NCI-H446 treated with DMSO at 0.1 percent for 48 hours (cell line): ENCODE measurements around the gene IFFO2.

Experiments
- DNase-seq: peaks from one replicate; lab custom pipeline; 2025; lab: John Stamatoyannopoulos, UW

IFFO2 gene

DNA sequence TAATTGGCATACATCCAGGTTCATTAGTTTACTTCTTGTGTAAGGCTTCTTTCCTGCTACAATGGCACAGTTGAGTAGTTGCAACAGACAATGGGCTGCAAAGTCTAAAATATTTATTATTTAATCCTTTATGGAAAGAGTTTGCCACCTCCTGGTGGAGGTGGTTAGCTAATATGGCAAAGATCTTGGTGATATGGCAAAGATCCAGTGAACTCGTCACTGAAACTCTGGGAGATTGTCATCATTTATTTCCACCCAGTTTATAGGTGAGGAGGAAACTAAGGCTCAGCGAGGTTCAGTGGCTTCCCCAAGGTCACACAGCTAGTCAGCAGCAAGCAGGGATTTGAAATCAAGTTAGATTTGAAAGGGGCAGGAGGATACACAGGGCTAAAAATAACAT, 16.1 kb upstream of the IFFO2 start:
- DNase-seq, result no peak

- DNase-seq, result no peak
Measured at GRCh38 chr1:18970762-18971161, 14.3 kb upstream of the IFFO2 start.

- DNase-seq, result no peak
Measured at GRCh38 chr1:18970358-18970757, 13.9 kb upstream of the IFFO2 start.

- DNase-seq, result no peak
Measured at GRCh38 chr1:18967066-18967690, 10.7 kb upstream of the IFFO2 start.

DNA sequence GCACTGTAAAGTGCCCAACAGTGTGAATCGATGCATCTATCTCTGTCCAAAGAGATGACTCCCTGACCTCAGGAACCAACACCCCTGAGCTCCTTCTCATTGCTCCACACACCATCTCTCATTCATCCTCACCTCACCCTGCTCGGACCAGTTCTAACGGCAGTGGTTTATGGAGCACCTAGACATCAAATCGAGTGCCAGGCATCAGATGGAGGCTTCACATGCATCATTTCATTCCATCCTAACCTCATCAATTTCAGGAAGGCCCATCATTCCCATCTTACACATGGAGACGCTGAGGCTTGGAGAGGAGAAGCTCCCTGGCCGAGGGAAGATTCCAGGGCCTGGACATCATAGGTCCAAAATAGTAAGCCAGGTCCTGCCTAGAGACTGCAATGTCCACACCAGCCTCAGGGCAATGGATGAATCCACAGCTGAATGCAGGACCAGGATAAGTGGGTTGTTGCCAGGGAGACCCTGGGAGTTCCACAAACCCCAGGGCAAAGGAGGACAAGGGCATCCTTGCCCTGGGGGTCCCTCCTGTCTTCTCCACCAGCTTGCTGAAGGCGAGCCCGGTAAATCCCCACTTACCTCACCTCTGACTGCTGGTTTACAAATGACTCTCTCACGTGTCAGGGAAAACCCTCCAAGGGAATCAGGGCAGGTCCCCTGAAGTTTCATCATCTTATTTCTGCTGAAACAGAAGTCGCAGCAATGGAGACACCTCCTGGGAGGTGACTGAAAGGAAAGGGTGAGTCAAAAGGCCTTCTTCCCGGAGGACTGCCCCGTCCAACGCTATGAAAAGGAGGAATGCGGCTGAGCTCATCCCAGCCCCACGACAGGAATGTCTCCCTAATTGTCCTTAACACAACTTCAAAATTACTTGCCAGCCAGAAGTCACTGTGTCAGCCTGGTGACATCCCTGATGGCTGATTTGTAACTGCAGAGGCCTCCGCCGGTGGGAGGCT, 9.0 kb upstream of the IFFO2 start:
- no peak for DNase-seq

DNA sequence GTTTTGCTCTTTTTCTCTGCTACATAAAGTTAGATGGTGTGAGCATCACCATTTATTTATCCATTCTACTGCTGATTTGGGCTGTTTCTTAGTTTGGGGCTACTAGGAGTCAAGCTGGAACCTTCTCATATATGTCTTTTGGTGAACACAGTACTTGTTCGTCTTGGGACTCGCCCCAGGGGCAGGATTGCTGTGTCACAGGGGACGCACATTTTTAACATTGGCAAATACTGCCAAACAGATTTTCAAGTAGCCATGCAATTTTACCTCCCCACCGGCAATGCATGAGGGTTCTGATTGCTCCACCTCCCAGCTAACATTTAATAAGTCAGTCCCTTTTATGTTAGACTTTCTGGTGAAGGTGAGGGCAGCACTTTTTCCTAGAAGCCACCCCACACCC, 7.5 kb upstream of the IFFO2 start:
- DNase-seq, result no peak

- no peak for DNase-seq
Measured at GRCh38 chr1:18962855-18963737, 6.6 kb upstream of the IFFO2 start.

- DNase-seq, result no peak
Measured at GRCh38 chr1:18962121-18962721, 5.7 kb upstream of the IFFO2 start.

DNA sequence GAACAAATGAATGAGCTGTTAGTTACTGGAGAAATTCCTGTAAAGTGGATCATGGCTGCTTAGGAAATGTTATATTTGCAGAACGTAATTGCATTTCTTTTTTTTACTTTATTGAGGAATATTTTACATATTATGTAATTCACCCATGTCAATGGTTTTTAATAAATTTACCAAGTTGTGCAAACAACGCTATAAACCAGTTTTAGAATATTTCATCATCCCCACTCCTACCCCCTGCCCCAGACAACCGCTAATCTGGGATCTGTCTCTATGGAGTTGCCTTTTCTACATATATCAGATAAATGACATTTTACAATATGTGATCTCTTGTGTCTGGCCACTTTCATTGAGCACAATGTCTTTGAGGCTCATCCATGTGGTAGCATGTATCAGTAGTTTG, 4.3 kb upstream of the IFFO2 start:
- DNase-seq, result no peak

DNA sequence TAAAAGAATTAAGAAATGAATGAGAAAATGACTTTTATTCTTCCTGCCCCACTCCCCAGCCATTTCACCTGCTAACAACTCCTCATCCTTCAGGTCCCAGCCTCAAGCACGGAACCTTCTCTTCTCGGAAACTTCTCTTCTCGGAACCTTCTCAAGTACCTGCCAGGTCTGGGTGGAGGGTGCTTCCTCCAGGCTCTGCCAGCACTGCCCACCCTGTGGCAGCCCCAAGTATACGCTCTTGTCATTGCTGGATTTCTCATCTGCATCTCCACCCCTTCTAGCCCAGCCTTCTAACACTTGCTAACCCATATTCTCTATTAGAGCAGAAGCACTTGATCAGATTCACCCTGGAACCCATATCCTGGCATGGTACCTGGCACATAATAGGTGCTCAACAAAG, 3.9 kb upstream of the IFFO2 start:
- no peak for DNase-seq

GRCh38 chr1:18959591-18959990, 3.1 kb upstream of the IFFO2 start:
- no peak for DNase-seq

GRCh38 chr1:18957532-18958300, 1.2 kb upstream of the IFFO2 start:
- no peak for DNase-seq

GRCh38 chr1:18957136-18957521, 653 bp upstream of the IFFO2 start:
- DNase-seq, result no peak

DNA sequence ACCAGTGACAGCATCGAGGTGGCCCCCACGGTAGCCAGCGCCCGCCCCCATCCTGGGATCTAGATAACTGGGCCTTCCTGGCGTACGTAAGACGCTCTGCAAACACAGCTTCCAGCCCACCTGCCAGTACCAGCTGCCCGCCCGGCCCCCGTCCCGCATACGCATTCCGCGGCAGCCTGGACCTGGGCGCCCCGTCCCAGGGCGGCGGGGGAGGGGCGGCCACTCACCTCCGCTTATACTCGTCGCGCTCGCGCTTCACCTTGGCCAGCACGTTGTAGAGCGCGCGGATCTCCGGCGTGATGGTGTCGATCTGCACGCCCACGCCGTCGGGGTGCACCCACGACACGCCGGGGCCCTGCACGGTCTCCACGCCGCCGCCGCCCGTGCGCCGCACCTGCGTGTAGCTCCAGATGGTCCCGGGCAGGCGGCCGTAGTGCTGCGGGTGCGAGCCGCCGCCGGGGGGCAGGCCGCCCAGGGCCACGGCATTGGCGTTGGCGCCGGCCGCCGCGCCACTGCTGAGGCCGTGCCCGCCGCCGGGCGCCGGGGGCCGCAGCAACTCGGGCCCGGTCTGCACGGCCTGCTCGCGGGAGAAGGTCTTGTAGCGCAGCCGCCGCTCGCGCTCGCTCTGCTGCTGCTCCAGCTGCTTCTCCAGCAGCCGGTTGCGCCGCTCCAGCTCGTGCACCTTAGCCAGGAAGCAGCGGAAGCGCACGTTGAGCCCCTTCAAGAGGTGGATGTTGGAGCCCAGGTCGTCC, 859 bp downstream of the IFFO2 start:
- no peak for DNase-seq

- DNase-seq, result no peak
Measured at GRCh38 chr1:18955131-18955440, 1.4 kb downstream of the IFFO2 start.

GRCh38 chr1:18954270-18955071, 2.0 kb downstream of the IFFO2 start:
- no peak for DNase-seq

DNA sequence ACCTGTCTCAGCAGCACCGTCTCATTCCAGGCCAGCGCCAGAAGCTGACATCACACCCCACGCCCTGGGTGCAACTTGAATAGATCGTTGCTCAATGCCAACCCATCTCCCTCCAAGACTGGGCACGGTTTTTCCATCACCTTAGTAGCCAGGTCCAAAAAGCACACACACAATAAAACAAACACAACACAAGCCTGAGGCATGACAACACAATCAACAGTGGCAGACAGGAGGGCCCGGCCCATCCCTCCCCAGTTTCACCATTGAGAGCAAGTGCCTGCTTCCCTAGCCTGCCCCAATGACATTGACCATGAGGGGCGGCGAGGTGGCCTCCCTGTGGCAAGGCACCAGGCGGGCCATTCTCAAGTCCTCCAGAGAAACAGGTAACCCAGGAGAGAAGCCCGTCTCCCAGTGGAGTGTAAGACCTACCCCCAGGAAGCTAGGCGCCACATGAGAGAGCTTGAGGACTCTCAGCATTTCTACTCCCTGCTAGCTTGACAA, 2.7 kb downstream of the IFFO2 start:
- DNase-seq, result no peak

DNA sequence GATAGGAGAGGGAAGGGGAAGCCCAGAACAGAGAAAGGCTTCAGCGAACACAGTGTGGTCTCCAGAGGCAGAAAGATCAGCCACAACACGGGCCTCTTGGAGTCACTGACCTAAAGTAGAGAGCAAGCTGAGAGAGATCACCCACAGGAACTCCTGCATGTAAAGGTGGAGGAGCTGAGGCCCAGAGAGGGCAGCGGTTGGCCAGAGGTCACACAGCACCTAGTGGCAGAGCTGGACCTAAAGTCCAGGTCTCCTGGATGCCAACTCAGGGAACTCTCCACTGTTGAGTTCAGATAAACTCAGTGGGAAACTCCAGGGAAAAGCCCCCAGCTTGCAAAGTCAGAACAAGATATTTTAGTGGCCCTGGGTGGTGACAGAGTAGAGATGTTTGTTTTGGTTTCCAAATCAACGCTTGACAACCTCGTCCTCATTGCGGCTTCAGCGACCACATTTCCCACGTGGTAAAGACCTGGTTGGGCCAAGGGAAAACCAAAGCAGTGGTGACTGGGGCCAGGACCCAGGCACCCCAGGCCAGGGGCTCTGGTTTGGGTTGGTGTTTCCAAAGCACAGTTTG, 4.6 kb downstream of the IFFO2 start:
- no peak for DNase-seq

DNA sequence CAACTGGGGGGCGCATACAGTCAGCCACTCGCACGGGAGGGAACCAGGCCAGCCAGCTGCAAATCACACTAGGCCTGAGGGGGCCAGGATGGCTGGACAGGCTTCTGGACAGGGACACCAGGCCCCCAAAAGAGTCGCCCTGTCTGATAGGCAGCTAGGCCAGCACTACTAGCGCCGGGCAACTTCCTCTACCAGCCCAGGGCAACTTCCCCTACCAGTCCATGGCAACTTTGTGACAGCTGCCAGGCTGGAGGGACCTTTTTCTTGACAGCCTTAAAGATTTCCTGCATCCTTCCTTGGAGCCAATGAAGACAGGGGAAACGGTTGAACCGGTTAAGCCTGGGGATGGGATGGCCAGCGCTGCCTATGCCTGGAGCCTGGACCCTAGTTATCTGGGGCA, 5.1 kb downstream of the IFFO2 start:
- DNase-seq, result no peak
